ENCODE results near the gene CSF3R.

The CSF3R gene

DNA sequence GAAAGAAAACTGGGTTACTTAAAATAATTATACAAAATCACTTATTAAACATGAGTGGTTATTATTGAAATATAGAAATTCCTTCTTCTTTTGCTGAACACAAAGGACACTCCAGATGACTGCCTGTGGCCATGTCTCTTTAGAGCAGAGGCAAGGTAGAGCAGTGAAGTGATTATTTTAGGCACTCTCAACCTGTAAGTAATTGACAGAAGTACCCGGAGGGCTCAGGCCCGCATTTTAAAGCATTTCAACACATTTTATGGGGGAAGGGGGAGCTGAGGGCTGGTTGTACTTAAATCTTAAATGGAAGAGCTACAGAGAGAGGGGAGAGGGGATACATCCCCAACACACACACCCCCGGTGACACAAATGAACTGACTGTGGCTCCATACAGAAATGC lies 42.7 kb downstream of the CSF3R start:
- no peak for FAIRE-seq
- no peak for DNase-seq (ENCODE audit: insufficient read length, low spot score)

DNA sequence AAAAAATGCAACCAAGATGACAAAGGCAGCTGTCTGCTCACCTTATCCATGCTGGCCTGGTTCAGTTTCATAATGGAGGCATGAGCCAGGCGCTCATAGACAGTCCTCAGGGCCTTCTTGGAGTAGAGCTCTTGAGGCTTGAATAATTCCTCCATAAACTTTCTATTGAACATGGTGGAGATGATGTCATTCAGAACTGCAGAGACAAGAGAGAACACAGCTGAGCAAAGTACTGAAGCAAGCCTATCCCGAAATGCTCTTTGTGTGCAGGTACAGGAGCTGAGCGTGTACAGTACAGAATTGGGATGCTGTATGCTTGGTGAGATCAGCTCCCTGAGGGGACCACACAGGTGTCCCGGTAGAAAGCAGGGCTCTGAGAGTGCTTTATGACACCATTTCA lies 44.0 kb downstream of the CSF3R start:
- no peak for DNase-seq (ENCODE audit: insufficient read length, low spot score)
- FAIRE-seq = no peak
- TF ChIP-seq TAF1 (IDR thresholded peaks at IDR 0.05; ENCODE audit: low read depth, low read length) (no peak), SPI1 (IDR thresholded peaks at IDR 0.05; ENCODE audit: low read depth, low read length) (no peak), POLR2A (IDR thresholded peaks at IDR 0.05; ENCODE audit: low read depth, low read length) (no peak), POLR2AphosphoS5 (IDR thresholded peaks at IDR 0.05; ENCODE audit: low read depth, low read length) (no peak), POU2F2 (IDR thresholded peaks at IDR 0.05; ENCODE audit: low read depth, low read length) (no peak), PAX5 (IDR thresholded peaks at IDR 0.05; ENCODE audit: insufficient read depth, low read length, severe bottlenecking) (no peak)

More for the DNA sequence above, 42.7 kb downstream of the CSF3R start:
- no peak for TF ChIP-seq POLR2AphosphoS5 (IDR thresholded peaks at IDR 0.05; ENCODE audit: low read depth, low read length)
- no peak for TF ChIP-seq PAX5 (IDR thresholded peaks at IDR 0.05; ENCODE audit: insufficient read depth, low read length, severe bottlenecking)
- no peak for TF ChIP-seq SPI1 (IDR thresholded peaks at IDR 0.05; ENCODE audit: low read depth, low read length)
- no peak for TF ChIP-seq POU2F2 (IDR thresholded peaks at IDR 0.05; ENCODE audit: low read depth, low read length)
- no peak for TF ChIP-seq POLR2A (IDR thresholded peaks at IDR 0.05; ENCODE audit: low read depth, low read length)

DNA sequence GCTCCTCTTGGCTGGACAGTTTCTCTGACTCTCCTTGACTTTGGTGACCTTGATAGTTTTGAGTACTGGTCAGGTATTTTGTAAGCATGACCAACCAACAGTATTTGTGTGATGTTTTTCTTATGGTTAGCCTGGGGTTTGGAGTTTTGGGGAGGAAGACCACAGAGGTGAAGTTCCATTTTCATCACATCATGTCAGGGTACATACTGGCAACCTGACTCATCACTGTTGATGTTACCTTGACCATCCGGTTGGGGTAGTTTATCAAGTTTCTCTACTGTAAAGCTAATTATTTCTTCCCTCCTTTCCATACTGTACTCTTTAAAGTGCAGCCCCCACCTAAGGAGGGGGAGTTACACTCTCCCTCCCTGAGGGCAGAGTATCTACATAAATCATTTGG lies 45.9 kb downstream of the CSF3R start:
- no peak for TF ChIP-seq SPI1 (IDR thresholded peaks at IDR 0.05; ENCODE audit: low read depth, low read length)
- no peak for TF ChIP-seq POU2F2 (IDR thresholded peaks at IDR 0.05; ENCODE audit: low read depth, low read length)
- no peak for TF ChIP-seq POLR2AphosphoS5 (IDR thresholded peaks at IDR 0.05; ENCODE audit: low read depth, low read length)
- no peak for TF ChIP-seq PAX5 (IDR thresholded peaks at IDR 0.05; ENCODE audit: insufficient read depth, low read length, severe bottlenecking)
- no peak for TF ChIP-seq TAF1 (IDR thresholded peaks at IDR 0.05; ENCODE audit: low read depth, low read length)
- no peak for TF ChIP-seq POLR2A (IDR thresholded peaks at IDR 0.05; ENCODE audit: low read depth, low read length)
- FAIRE-seq (peak; percentile 52), DNase-seq (ENCODE audit: insufficient read length, low spot score) (no peak)

DNA sequence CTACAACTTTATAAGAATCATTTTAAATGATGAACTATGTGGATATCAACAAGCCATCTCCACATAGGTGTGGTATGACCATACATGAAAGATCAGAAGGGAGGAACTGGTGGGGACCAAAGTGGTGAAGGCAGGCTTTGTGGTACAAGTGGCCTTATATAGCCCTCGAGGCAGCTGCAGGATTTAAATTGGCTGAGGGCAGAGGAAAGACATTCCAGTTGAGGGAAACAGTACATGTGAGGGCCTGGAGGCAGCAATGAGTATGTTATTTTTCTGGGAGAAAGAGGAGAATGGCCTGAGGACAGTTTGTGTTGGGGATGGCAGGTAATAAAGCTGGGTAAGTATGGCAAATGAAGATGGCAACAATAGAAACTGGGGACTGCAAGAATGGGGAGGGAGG lies 49.6 kb downstream of the CSF3R start:
- no peak for TF ChIP-seq POU2F2 (IDR thresholded peaks at IDR 0.05; ENCODE audit: low read depth, low read length)
- no peak for TF ChIP-seq PAX5 (IDR thresholded peaks at IDR 0.05; ENCODE audit: insufficient read depth, low read length, severe bottlenecking)
- no peak for TF ChIP-seq SPI1 (IDR thresholded peaks at IDR 0.05; ENCODE audit: low read depth, low read length)
- no peak for TF ChIP-seq POLR2A (IDR thresholded peaks at IDR 0.05; ENCODE audit: low read depth, low read length)
- no peak for TF ChIP-seq TAF1 (IDR thresholded peaks at IDR 0.05; ENCODE audit: low read depth, low read length)
- TF ChIP-seq POLR2AphosphoS5 (IDR thresholded peaks at IDR 0.05; ENCODE audit: low read depth, low read length) = no peak
- DNase-seq (ENCODE audit: insufficient read length, low spot score) (no peak), FAIRE-seq (no peak)

DNA sequence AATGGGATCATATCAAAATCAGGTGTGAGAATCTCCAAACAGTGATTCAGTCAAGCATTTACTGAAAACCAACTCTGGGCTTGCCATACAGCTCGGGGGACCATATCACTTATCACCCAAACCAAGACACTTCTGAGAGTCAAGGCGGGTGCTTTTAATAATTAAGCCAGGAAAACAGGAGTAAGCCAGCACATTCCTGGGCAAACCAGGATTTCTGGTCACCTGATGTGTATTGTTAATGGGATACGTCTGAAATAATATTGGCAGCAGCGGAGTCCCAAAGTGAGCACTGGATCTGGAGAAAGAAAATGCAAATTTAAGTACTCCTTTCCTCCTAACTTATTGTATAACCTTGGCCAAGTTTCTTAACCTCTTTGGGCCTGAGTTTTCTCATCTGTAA lies 50.1 kb downstream of the CSF3R start:
- TF ChIP-seq POLR2AphosphoS5 (IDR thresholded peaks at IDR 0.05; ENCODE audit: low read depth, low read length) = no peak
- DNase-seq (ENCODE audit: insufficient read length, low spot score) (no peak), FAIRE-seq (no peak)

DNA sequence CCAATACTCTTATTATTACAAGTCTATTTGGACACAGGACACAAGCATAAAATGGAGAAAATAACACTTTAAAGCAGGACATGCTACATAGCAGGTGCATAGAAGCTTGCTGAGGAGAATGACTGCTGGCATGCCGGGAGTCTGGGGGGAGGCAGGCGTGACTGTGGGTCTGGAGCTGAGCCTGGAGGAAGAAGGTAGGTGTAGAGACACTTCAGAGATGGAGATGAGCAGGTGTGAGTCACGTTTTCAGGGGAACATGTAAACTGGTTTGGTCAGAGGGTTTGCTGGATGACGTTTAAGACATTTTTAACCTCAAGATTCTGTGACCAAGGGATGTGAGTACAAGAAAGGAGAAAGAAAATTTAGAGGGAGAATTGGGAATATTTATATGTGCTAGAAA lies 56.9 kb downstream of the CSF3R start:
- FAIRE-seq = no peak
- TF ChIP-seq POLR2AphosphoS5 (IDR thresholded peaks at IDR 0.05; ENCODE audit: low read depth, low read length) (no peak), POLR2A (IDR thresholded peaks at IDR 0.05; ENCODE audit: low read depth, low read length) (no peak), SPI1 (IDR thresholded peaks at IDR 0.05; ENCODE audit: low read depth, low read length) (no peak), POU2F2 (IDR thresholded peaks at IDR 0.05; ENCODE audit: low read depth, low read length) (no peak), TAF1 (IDR thresholded peaks at IDR 0.05; ENCODE audit: low read depth, low read length) (no peak), PAX5 (IDR thresholded peaks at IDR 0.05; ENCODE audit: insufficient read depth, low read length, severe bottlenecking) (no peak)

DNA sequence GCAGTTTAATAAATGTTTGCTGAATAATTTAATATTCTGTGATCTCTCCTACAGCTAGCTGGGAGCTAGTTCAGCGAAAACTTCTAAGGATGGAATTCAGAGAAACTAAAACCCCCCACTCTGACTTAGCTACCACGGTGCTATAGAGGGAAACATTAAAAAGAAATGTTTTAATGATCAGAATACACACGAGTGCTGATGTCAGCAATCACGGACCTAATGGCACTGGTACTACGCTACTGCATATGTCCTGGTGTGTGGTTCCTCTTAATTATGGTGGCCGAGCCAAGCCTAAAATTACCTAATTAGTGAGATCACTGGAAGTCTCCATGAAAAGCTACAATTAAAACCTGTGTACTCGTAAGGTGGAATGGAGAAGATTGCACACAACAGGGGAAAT lies 61.1 kb downstream of the CSF3R start:
- no peak for TF ChIP-seq PAX5 (IDR thresholded peaks at IDR 0.05; ENCODE audit: insufficient read depth, low read length, severe bottlenecking)
- FAIRE-seq (no peak), DNase-seq (ENCODE audit: insufficient read length, low spot score) (no peak)

More for the DNA sequence above, 56.9 kb downstream of the CSF3R start:
- DNase-seq (ENCODE audit: insufficient read length, low spot score) = no peak

DNA sequence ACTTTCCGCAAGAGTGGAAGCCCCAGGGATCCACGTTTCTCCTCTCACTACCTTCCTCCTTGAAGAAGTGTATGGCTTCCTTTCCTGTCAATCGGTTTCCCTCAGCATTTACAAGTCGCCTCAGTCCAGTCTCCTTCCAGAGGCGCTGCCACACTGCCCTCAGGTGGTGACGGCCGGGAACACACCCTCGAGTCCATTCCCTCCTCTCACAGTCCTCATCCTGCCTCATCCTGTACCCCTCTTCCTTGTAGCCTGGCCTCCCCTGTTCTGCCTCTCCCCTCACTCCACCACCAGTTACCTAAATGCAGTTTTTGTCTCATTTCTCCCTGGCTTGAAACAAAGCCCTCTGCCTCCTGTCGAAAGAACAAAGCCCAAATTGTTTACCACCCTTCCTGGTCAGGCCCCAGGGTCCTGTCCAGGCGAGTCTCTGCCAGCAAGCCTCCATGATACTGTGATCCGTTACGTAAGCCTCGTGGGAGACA lies 61.8 kb downstream of the CSF3R start:
- DNase-seq (ENCODE audit: insufficient read length, low spot score) = peak; percentile 48
- TF ChIP-seq SPI1 (IDR thresholded peaks at IDR 0.05; ENCODE audit: low read depth, low read length) (0 out of 2 replicates have a peak, but pooled peaks have one; percentile 9), TAF1 (IDR thresholded peaks at IDR 0.05; ENCODE audit: low read depth, low read length) (no peak), PAX5 (IDR thresholded peaks at IDR 0.05; ENCODE audit: insufficient read depth, low read length, severe bottlenecking) (no peak), POLR2AphosphoS5 (IDR thresholded peaks at IDR 0.05; ENCODE audit: low read depth, low read length) (no peak), POU2F2 (IDR thresholded peaks at IDR 0.05; ENCODE audit: low read depth, low read length) (no peak), POLR2A (IDR thresholded peaks at IDR 0.05; ENCODE audit: low read depth, low read length) (no peak)
- FAIRE-seq = peak; percentile 99

DNA sequence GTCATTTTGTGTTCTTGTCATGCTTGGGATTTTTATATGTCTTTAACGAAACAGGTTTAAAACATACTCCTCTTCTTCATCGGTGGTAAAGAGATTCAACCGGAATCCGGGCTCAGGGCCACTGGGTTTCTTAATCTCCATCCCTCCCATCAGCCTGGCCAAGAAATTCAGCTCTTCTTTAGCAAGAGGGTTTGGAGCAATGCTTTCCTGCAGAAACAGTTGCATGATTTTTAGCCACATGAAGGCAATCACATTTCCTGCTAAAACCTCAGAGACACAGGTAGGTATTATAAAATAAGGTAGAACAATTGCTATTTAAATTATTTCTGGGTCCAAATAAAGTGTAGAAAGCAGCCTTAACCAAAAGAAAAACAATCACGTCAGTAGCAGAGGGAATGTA lies 62.3 kb downstream of the CSF3R start:
- no peak for DNase-seq (ENCODE audit: insufficient read length, low spot score)
- FAIRE-seq = no peak
- TF ChIP-seq POLR2AphosphoS5 (IDR thresholded peaks at IDR 0.05; ENCODE audit: low read depth, low read length) (no peak), SPI1 (IDR thresholded peaks at IDR 0.05; ENCODE audit: low read depth, low read length) (no peak), TAF1 (IDR thresholded peaks at IDR 0.05; ENCODE audit: low read depth, low read length) (no peak), PAX5 (IDR thresholded peaks at IDR 0.05; ENCODE audit: insufficient read depth, low read length, severe bottlenecking) (no peak), POU2F2 (IDR thresholded peaks at IDR 0.05; ENCODE audit: low read depth, low read length) (no peak), POLR2A (IDR thresholded peaks at IDR 0.05; ENCODE audit: low read depth, low read length) (no peak)

DNA sequence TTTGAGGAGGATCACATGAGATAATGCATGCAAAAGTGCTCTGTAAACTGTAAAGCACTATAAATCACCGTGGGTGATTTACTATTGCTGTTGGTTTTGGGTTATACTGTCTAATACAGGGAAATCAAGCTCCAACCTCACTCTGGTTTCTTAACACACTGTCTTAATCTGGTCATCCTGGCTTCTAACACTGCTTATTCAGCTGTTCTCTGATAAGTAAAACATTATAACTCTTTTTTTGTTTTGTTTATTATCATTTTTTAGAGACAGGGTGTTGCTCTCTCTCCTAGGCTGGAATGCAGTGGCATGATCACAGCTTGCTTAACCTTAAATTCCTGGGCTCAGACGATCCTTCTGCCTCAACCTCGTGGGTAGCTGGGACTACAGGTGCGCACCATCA lies 63.1 kb downstream of the CSF3R start:
- no peak for DNase-seq (ENCODE audit: insufficient read length, low spot score)
- TF ChIP-seq POLR2AphosphoS5 (IDR thresholded peaks at IDR 0.05; ENCODE audit: low read depth, low read length) (no peak), POU2F2 (IDR thresholded peaks at IDR 0.05; ENCODE audit: low read depth, low read length) (no peak), TAF1 (IDR thresholded peaks at IDR 0.05; ENCODE audit: low read depth, low read length) (no peak), PAX5 (IDR thresholded peaks at IDR 0.05; ENCODE audit: insufficient read depth, low read length, severe bottlenecking) (no peak), POLR2A (IDR thresholded peaks at IDR 0.05; ENCODE audit: low read depth, low read length) (no peak), SPI1 (IDR thresholded peaks at IDR 0.05; ENCODE audit: low read depth, low read length) (no peak)
- no peak for FAIRE-seq
